Ascending aorta (tissue), 2 donors: ENCODE data around the gene NHERF2. TPM values are rescaled to one million over a fixed set of nuclear protein-coding genes. Genes with fewer than 3 reads are reported as not detected.

Experiments
- DNase-seq, 2 donors: peaks; one replicate each; pipeline ENCODE4 v3.0.0-alpha.2; 2019; ENCODE audit warnings: low spot score in 2 of 2
- H3K27ac ChIP-seq, 2 donors: fragments of 200-600 bp; sonication (generic); one replicate each; pipeline ENCODE4 v1.5.1; 2016 to 2017; ENCODE audit warnings: mild to moderate bottlenecking in 1 of 2
- H3K27me3 ChIP-seq: fragments of 200-600 bp; sonication (generic); one replicate; pipeline ENCODE4 v1.5.1; 2017
- H3K36me3 ChIP-seq, 2 donors: fragments of 200-600 bp; sonication (generic); one replicate each; pipeline ENCODE4 v1.5.1; 2016
- H3K4me1 ChIP-seq, 2 donors: fragments of 200-600 bp; sonication (generic); one replicate each; pipeline ENCODE4 v1.5.1; 2016 to 2017; ENCODE audit warnings: mild to moderate bottlenecking in 1 of 2
- H3K4me3 ChIP-seq, 2 donors: fragments of 200-600 bp; sonication (generic); one replicate each; pipeline ENCODE4 v1.5.1; 2016 to 2017; ENCODE audit warnings: mild to moderate bottlenecking in 1 of 2
- H3K9me3 ChIP-seq, 2 donors: fragments of 200-600 bp; sonication (generic); one replicate each; pipeline ENCODE4 v1.5.1; 2016
- intact Hi-C: fragments of 100-400 bp; cut with DNase I; formaldehyde crosslinking; loops from one replicate; pipeline ENCODE4 v1.15.1; 2023
- total RNA-seq: library from RNA; depleted of rRNA; stranded (reverse); fragments of >200 nt; gene quantifications from one replicate; pipeline ENCODE4 v1.1.0, GENCODE V29; 2016
- TF ChIP-seq, protein P1 (sequence below), 3 experiments: fragments of 200-600 bp in 2 of 3; fragments of 450-650 bp in 1 of 3; sonication (generic) in 2 of 3; IDR thresholded peaks; one replicate each; pipeline ENCODE4 v1.5.1; 2016 to 2019; ENCODE audit warnings: antibody characterized with exemption in 3 of 3, mild to moderate bottlenecking in 1 of 3, moderate library complexity in 1 of 3

NHERF2 gene
- total RNA-seq, 1 donor from 2014 or later: 123 TPM

DNA sequence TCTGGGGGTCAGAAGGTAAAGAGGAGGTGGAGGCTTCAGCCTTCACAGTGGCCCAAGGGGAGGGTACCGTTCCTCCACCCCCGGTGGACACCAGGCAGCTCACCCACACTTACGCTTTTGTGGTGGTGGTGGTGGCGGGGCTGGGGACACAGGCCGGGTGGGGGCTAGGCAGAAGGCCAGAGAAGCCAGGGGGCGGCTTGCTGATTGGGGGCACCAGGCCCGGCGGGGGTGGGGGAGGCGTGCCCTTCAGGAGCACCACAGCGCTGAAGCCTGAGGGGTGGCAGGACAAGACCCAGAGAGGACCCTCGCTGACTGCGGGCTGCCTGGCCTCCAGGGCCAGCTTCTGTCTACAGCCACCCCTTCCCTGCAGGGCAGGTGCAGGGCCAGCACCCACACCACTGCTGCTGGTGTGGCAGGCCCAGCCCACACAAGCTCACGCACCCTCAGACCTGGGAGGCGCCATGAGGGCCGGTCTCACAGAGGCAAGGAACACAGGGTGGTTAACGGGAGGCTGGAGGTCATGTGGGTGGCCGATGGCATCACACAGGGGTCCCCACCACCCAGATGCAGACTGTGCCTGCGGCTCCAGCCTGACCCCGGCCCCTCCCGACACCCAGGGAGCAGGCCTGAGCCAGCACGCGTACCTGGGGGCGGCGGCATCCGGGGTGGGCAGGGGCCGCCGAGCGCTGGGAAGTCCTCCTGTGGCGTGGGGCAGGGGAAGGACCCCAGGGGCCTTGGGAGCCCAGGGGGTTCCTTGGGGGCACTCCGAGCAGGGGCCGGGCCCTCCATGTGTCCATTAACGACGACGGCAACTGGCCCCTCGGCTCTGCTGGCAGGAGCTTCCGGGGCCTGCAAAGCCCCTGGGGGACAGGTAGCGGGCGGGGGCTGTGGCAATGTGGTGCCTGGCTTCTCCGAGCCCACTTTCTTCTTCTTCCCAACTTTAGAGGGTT lies 27.6 kb upstream of the NHERF2 start:
- no peak overlapping the region for H3K27ac ChIP-seq
- H3K36me3 ChIP-seq: peaks cover 55 to 68% of the 10 kb centered on the region in 2 donors

DNA sequence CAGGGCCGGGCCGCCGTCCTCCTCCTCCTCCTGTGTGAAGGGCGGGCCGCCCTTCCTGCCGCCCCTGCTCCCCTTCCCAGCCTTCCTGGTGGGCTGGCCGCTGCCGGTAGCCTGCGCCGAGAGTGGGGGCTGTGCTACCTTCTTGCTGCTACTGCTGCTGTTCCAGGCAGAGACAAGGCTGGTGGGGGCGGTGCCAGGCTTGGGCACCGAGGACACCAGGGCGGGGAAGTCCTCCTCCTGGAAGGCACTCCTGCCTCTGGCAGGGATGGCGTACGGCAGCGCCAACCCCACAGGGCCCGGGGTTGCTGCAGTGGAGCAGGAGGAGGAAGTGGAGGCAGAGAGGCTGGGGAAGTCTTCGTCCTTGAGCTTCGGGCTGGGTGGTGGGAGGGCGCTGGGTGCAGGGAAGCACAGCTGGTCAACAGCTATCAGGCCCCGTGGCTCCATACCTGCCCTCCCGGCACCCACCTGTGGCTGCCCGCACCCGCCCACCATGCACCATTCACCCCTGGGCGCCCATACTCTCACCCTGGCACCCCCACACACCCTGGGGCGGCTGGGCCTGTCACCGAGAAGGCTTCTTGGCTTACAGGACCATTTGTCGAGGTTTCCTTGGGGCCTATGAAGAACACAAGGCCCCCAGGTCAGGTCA lies 26.7 kb upstream of the NHERF2 start:
- intact Hi-C loops: no loop called here
- Histone ChIP-seq H3K27ac (no peak overlapping the region), H3K9me3 (no peaks in the 10 kb centered on the region), H3K36me3 (peaks cover 55 to 68% of the 10 kb centered on the region in 2 donors), H3K4me3 (no peak overlapping the region), H3K4me1 (peaks cover 6 to 7% of the 10 kb centered on the region in 2 donors), H3K27me3 (no peaks in the 10 kb centered on the region)
- DNase-seq: no peak
- TF ChIP-seq, protein P1, sequence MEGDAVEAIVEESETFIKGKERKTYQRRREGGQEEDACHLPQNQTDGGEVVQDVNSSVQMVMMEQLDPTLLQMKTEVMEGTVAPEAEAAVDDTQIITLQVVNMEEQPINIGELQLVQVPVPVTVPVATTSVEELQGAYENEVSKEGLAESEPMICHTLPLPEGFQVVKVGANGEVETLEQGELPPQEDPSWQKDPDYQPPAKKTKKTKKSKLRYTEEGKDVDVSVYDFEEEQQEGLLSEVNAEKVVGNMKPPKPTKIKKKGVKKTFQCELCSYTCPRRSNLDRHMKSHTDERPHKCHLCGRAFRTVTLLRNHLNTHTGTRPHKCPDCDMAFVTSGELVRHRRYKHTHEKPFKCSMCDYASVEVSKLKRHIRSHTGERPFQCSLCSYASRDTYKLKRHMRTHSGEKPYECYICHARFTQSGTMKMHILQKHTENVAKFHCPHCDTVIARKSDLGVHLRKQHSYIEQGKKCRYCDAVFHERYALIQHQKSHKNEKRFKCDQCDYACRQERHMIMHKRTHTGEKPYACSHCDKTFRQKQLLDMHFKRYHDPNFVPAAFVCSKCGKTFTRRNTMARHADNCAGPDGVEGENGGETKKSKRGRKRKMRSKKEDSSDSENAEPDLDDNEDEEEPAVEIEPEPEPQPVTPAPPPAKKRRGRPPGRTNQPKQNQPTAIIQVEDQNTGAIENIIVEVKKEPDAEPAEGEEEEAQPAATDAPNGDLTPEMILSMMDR (IDR thresholded peaks at IDR 0.05): no peak

More for the DNA sequence above, 27.6 kb upstream of the NHERF2 start:
- intact Hi-C loops: no loop called here
- no peaks in the 10 kb centered on the region for H3K9me3 ChIP-seq
- H3K4me1 ChIP-seq: peaks cover 2% of the 10 kb centered on the region in 2 donors
- H3K4me3 ChIP-seq: no peak overlapping the region
- TF ChIP-seq, protein P1 (IDR thresholded peaks at IDR 0.05): no peak
- H3K27me3 ChIP-seq: no peaks in the 10 kb centered on the region
- no peak for DNase-seq

GRCh38 chr16:2001035-2001434 lies 25.7 kb upstream of the NHERF2 start:
- DNase-seq: no peak
- Histone ChIP-seq H3K9me3 (no peaks in the 10 kb centered on the region), H3K36me3 (peaks cover 55 to 68% of the 10 kb centered on the region in 2 donors), H3K4me3 (no peak overlapping the region), H3K4me1 (peaks cover 6 to 10% of the 10 kb centered on the region in 2 donors), H3K27ac (no peak overlapping the region), H3K27me3 (no peaks in the 10 kb centered on the region)
- intact Hi-C loops: no loop called here
- TF ChIP-seq, protein P1 (IDR thresholded peaks at IDR 0.05): no peak

- TF ChIP-seq, protein P1 (IDR thresholded peaks at IDR 0.05): no peak
Observed at GRCh38 chr16:2001456-2002355, 25.0 kb upstream of the NHERF2 start.

More at GRCh38 chr16:2001456-2002355, 25.0 kb upstream of the NHERF2 start:
- no peak overlapping the region for H3K27ac ChIP-seq
- peaks cover 55 to 67% of the 10 kb centered on the region in 2 donors for H3K36me3 ChIP-seq
- H3K4me1 ChIP-seq: peaks cover 6 to 10% of the 10 kb centered on the region in 2 donors
- no peaks in the 10 kb centered on the region for H3K27me3 ChIP-seq
- DNase-seq: no peak
- H3K9me3 ChIP-seq: no peaks in the 10 kb centered on the region
- H3K4me3 ChIP-seq: no peak overlapping the region
- intact Hi-C loops: no loop called here
